KMS-11 (cell line): Measurements from ENCODE around the gene SGSH.

Source experiments
- H2AFZ ChIP-seq: fragments of 200-600 bp; sonication (generic); 2 replicates; pipeline ENCODE4 v1.6.1; 2016; ENCODE audit warnings: antibody characterized with exemption, mixed run types, low read depth
- H3K27ac ChIP-seq: fragments of 200-600 bp; sonication (generic); 2 replicates; pipeline ENCODE4 v1.6.1; 2016; ENCODE audit warnings: mild to moderate bottlenecking, mixed run types
- H3K27me3 ChIP-seq: fragments of 200-600 bp; sonication (generic); 2 replicates; pipeline ENCODE4 v1.6.1; 2017; ENCODE audit warnings: mild to moderate bottlenecking, low read depth, mixed run types, moderate library complexity; ENCODE audit not compliant: insufficient read depth
- H3K36me3 ChIP-seq: fragments of 200-600 bp; sonication (generic); 2 replicates; pipeline ENCODE4 v1.6.1; 2017; ENCODE audit warnings: mild to moderate bottlenecking, mixed run types; ENCODE audit not compliant: insufficient read depth
- H3K4me1 ChIP-seq: fragments of 200-600 bp; sonication (generic); 2 replicates; pipeline ENCODE4 v1.6.1; 2016; ENCODE audit warnings: mild to moderate bottlenecking, low read depth, mixed run types; ENCODE audit not compliant: poor library complexity, severe bottlenecking
- H3K4me2 ChIP-seq: fragments of 200-600 bp; sonication (generic); 2 replicates; pipeline ENCODE4 v1.7.0; 2016; ENCODE audit warnings: mild to moderate bottlenecking, mixed run types
- H3K4me3 ChIP-seq: fragments of 200-600 bp; sonication (generic); IDR thresholded peaks from 2 replicates; pipeline ENCODE4 v1.6.1; 2017; ENCODE audit warnings: low read depth, low read length, mixed read lengths; ENCODE audit not compliant: insufficient read depth
- H3K79me2 ChIP-seq: fragments of 200-600 bp; sonication (generic); 2 replicates; pipeline ENCODE4 v1.6.1; 2016; ENCODE audit warnings: low read depth, mixed run types; ENCODE audit not compliant: insufficient read depth
- H3K9ac ChIP-seq: fragments of 200-600 bp; sonication (generic); 2 replicates; pipeline ENCODE4 v1.6.1; 2016; ENCODE audit warnings: mild to moderate bottlenecking, mixed run types
- H4K20me1 ChIP-seq: fragments of 200-600 bp; sonication (generic); 2 replicates; pipeline ENCODE4 v1.6.1; 2016; ENCODE audit warnings: mild to moderate bottlenecking, mixed run types; ENCODE audit not compliant: insufficient read depth
- CTCF ChIP-seq: fragments of 200-600 bp; sonication (generic); conservative IDR thresholded peaks from 2 replicates; pipeline ENCODE4 v1.6.1; 2017; ENCODE audit warnings: low read depth, mild to moderate bottlenecking, antibody characterized with exemption, low read length, moderate library complexity, mixed read lengths

Gene SGSH

GRCh38 chr17:80248894-80249710 is 29.0 kb upstream of the SGSH start:
- no peaks in the 10 kb centered on the region for H3K79me2 ChIP-seq
- no peak overlapping the region for H3K4me3 ChIP-seq
- H3K4me1 ChIP-seq: peaks cover 4% of the 10 kb centered on the region
- H4K20me1 ChIP-seq: no peaks in the 10 kb centered on the region
- no peak overlapping the region for H3K27ac ChIP-seq
- no peak overlapping the region for H3K9ac ChIP-seq
- H2AFZ ChIP-seq: no peak overlapping the region
- TF ChIP-seq CTCF: no peak
- no peak overlapping the region for H3K4me2 ChIP-seq
- H3K27me3 ChIP-seq: no peaks in the 10 kb centered on the region
- H3K36me3 ChIP-seq: no peaks in the 10 kb centered on the region

- Histone ChIP-seq H2AFZ (no peak overlapping the region), H3K27ac (no peak overlapping the region), H3K27me3 (no peaks in the 10 kb centered on the region), H3K4me3 (no peak overlapping the region), H4K20me1 (no peaks in the 10 kb centered on the region), H3K79me2 (no peaks in the 10 kb centered on the region), H3K4me2 (no peak overlapping the region), H3K36me3 (no peaks in the 10 kb centered on the region), H3K9ac (no peak overlapping the region), H3K4me1 (no peaks in the 10 kb centered on the region)
- no peak for TF ChIP-seq CTCF
Measured at GRCh38 chr17:80248001-80248893, 28.1 kb upstream of the SGSH start.

- no peak overlapping the region for H3K9ac ChIP-seq
- no peaks in the 10 kb centered on the region for H3K4me1 ChIP-seq
- H4K20me1 ChIP-seq: no peaks in the 10 kb centered on the region
- no peaks in the 10 kb centered on the region for H3K27me3 ChIP-seq
- no peaks in the 10 kb centered on the region for H3K79me2 ChIP-seq
- no peak overlapping the region for H3K27ac ChIP-seq
- no peaks in the 10 kb centered on the region for H3K36me3 ChIP-seq
- no peak overlapping the region for H2AFZ ChIP-seq
- H3K4me3 ChIP-seq: no peak overlapping the region
- no peak for TF ChIP-seq CTCF
- no peak overlapping the region for H3K4me2 ChIP-seq
Measured at GRCh38 chr17:80247561-80247960, 27.4 kb upstream of the SGSH start.

GRCh38 chr17:80246726-80247125 is 26.6 kb upstream of the SGSH start:
- Histone ChIP-seq H3K27ac (no peak overlapping the region), H4K20me1 (no peaks in the 10 kb centered on the region), H3K4me2 (no peak overlapping the region), H3K4me3 (no peak overlapping the region), H2AFZ (no peak overlapping the region), H3K79me2 (no peaks in the 10 kb centered on the region), H3K4me1 (no peaks in the 10 kb centered on the region), H3K36me3 (no peaks in the 10 kb centered on the region), H3K9ac (no peak overlapping the region), H3K27me3 (no peaks in the 10 kb centered on the region)
- TF ChIP-seq CTCF: no peak
